Measurements from ENCODE around the gene THRSP. TPM values are rescaled to one million over a fixed set of nuclear protein-coding genes. Genes with fewer than 3 reads are reported as not detected.

The THRSP gene
- total RNA-seq, 8 experiments from 2014 or later: 0.22 to 1.9 (median 0.48) TPM; not detected in 2

Other genes with a start within 250 kb of the THRSP start
- 10 to 100 TPM; 37.1 to 94.8 (median 55.2) TPM for gene RSF1, start 243.1 kb upstream of the THRSP start, total RNA-seq
- gene AAMDC, start 242.7 kb upstream of the THRSP start, total RNA-seq: 10 to 100 TPM; 13.5 to 40.4 (median 18.5) TPM
- gene INTS4, start 69.2 kb upstream of the THRSP start, total RNA-seq: 10 to 100 TPM; 27.0 to 53.2 (median 37.7) TPM
- 1 to 10 TPM in 3 of 8 experiments, under 1 TPM in 5; 0.14 to 2.3 (median 0.74) TPM for gene KCTD14, start 40.6 kb upstream of the THRSP start, total RNA-seq
- gene NDUFC2, start 16.0 kb downstream of the THRSP start, total RNA-seq: 100 to 1,000 TPM; 215 to 389 (median 268) TPM
- gene ALG8, start 75.8 kb downstream of the THRSP start, total RNA-seq: 10 to 100 TPM; 30.6 to 74.1 (median 41.9) TPM
- gene KCTD21, start 124.8 kb downstream of the THRSP start, total RNA-seq: 10 to 100 TPM in 1 of 8 experiments, 1 to 10 TPM in 7; 2.8 to 13.0 (median 4.1) TPM
- gene USP35, start 125.1 kb downstream of the THRSP start, total RNA-seq: 10 to 100 TPM in 4 of 8 experiments, 1 to 10 TPM in 4; 4.3 to 13.4 (median 9.9) TPM

Data from motor neuron (in vitro differentiated cells).